ENCODE data around the gene NR5A1. TPM values are rescaled to one million over a fixed set of nuclear protein-coding genes. Genes with fewer than 3 reads are reported as not detected.

Gene NR5A1
- total RNA-seq, 1 experiment from 2014 or later = 0.64 TPM

DNA sequence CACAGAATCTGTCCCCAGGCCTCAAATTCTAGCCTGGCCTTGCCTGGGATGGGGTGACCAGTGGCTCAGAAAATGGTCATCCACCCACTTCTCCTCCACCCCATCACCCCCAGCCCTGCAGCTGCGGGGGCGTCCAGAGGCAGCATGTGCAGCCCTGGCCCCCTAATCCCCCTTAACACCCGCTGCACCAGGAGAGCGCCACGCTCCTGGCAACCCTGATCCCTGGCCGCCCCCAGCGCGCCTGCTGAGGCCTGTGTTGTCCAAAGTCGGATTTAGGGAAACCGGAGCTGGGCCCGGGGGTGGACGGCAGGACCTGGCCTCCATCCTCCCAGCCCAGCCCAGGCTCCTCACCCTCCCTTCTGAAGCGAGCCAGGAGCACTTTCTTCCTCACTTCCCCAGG, 22.0 kb downstream of the NR5A1 start:
- TF ChIP-seq, protein P1, sequence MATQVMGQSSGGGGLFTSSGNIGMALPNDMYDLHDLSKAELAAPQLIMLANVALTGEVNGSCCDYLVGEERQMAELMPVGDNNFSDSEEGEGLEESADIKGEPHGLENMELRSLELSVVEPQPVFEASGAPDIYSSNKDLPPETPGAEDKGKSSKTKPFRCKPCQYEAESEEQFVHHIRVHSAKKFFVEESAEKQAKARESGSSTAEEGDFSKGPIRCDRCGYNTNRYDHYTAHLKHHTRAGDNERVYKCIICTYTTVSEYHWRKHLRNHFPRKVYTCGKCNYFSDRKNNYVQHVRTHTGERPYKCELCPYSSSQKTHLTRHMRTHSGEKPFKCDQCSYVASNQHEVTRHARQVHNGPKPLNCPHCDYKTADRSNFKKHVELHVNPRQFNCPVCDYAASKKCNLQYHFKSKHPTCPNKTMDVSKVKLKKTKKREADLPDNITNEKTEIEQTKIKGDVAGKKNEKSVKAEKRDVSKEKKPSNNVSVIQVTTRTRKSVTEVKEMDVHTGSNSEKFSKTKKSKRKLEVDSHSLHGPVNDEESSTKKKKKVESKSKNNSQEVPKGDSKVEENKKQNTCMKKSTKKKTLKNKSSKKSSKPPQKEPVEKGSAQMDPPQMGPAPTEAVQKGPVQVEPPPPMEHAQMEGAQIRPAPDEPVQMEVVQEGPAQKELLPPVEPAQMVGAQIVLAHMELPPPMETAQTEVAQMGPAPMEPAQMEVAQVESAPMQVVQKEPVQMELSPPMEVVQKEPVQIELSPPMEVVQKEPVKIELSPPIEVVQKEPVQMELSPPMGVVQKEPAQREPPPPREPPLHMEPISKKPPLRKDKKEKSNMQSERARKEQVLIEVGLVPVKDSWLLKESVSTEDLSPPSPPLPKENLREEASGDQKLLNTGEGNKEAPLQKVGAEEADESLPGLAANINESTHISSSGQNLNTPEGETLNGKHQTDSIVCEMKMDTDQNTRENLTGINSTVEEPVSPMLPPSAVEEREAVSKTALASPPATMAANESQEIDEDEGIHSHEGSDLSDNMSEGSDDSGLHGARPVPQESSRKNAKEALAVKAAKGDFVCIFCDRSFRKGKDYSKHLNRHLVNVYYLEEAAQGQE (IDR thresholded peaks at IDR 0.05; ENCODE audit: low read depth) = no peak
- TF ChIP-seq EZH2 (IDR thresholded peaks at IDR 0.05) (no peak), SP1 (IDR thresholded peaks at IDR 0.05; ENCODE audit: low read depth) (no peak), EGR1 (IDR thresholded peaks at IDR 0.05; ENCODE audit: low read depth) (no peak)
- TF ChIP-seq, protein P2, sequence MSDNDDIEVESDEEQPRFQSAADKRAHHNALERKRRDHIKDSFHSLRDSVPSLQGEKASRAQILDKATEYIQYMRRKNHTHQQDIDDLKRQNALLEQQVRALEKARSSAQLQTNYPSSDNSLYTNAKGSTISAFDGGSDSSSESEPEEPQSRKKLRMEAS (IDR thresholded peaks at IDR 0.05) = no peak
- Histone ChIP-seq H3K27ac (ENCODE audit: low read depth, low read length) (no peak overlapping the region), H3K4me3 (replicated peaks in 1 of 2; ENCODE audit: low read depth in 1 of 2, low read length in 2 of 2) (no peak overlapping the region), H3K27me3 (ENCODE audit: insufficient read depth, low read length) (no peaks in the 10 kb centered on the region), H3K9me2 (ENCODE audit: insufficient read depth) (no peaks in the 10 kb centered on the region), H3K36me3 (ENCODE audit: control insufficient read depth in 1 of 2, insufficient read depth in 2 of 2, low read length in 2 of 2) (no peaks in the 10 kb centered on the region), H4K20me1 (ENCODE audit: insufficient read depth) (no peaks in the 10 kb centered on the region), H3K9me3 (ENCODE audit: control insufficient read depth in 1 of 2, insufficient read depth in 1 of 2, low read depth in 1 of 2, low read length in 2 of 2) (no peaks in the 10 kb centered on the region), H3K4me1 (ENCODE audit: control insufficient read depth in 1 of 2, insufficient read depth in 2 of 2, low read length in 2 of 2) (peaks cover 4 to 14% of the 10 kb centered on the region in 2 experiments; a peak in 3 of 4 replicates), H2AFZ (ENCODE audit: low read depth, low read length, poor library complexity, severe bottlenecking) (no peak overlapping the region), H3K79me2 (ENCODE audit: insufficient read depth, low read length) (no peaks in the 10 kb centered on the region), H3K9ac (ENCODE audit: low read length) (no peak overlapping the region), H3K4me2 (ENCODE audit: low read length) (no peak overlapping the region)
- ATAC-seq (no peak), DNase-seq (ENCODE audit: low read depth, low spot score) (no peak)
- RAD21 ChIA-PET (ENCODE audit: low non-redundant PET in 1 of 2, low total read pairs in 2 of 2, uncharacterized antibody in 2 of 2, unreplicated experiment in 2 of 2) = no interaction called here
- intact Hi-C loops (cut with micrococcal nuclease) = no loop called here
- no TSS peak for BruUV-seq (replicated peaks)
- POLR2A ChIA-PET = no interaction called here
- CTCF ChIA-PET = interaction anchor here (0.6 kb wide), 1 partner anchor 50 kb away, joined by 3 read pairs; no protein-coding TSS in a partner anchor

DNA sequence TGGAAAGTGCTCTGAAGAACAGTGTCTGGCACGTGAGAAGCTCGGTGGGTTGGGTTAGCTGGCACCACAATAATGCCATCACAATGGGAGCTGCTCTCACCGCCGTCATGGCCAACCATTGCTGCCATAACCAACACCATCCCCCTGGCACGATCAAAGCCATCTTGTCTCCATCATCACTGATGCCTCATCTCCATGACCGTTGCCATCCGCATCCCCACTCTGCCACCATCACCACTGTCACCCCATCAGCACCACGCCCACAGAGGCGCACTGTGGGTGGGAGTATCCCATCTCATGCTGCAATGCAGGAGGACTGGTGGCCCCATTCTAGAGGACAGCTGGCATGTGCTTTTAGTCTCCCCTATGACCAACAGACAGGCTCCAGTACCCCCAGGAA, 23.7 kb downstream of the NR5A1 start:
- H3K4me1 ChIP-seq (ENCODE audit: control insufficient read depth in 1 of 2, insufficient read depth in 2 of 2, low read length in 2 of 2) = peaks cover 4 to 17% of the 10 kb centered on the region in 2 experiments; a peak in 3 of 4 replicates
- H3K9me2 ChIP-seq (ENCODE audit: insufficient read depth) = no peaks in the 10 kb centered on the region
- no TSS peak for BruUV-seq (replicated peaks)
- no peaks in the 10 kb centered on the region for H3K27me3 ChIP-seq (ENCODE audit: insufficient read depth, low read length)
- no peak overlapping the region for H3K4me3 ChIP-seq (replicated peaks in 1 of 2; ENCODE audit: low read depth in 1 of 2, low read length in 2 of 2)
- no peak overlapping the region for H3K4me2 ChIP-seq (ENCODE audit: low read length)
- CTCF ChIA-PET = no interaction called here
- no peak overlapping the region for H2AFZ ChIP-seq (ENCODE audit: low read depth, low read length, poor library complexity, severe bottlenecking)
- no peak overlapping the region for H3K9ac ChIP-seq (ENCODE audit: low read length)
- intact Hi-C loops (cut with micrococcal nuclease) = no loop called here
- no peak for TF ChIP-seq SIN3A (IDR thresholded peaks at IDR 0.05; ENCODE audit: low read depth)
- TF ChIP-seq SRF (IDR thresholded peaks at IDR 0.05; ENCODE audit: low read depth) = no peak
- no peak for TF ChIP-seq POLR2AphosphoS5 (IDR thresholded peaks at IDR 0.05; ENCODE audit: low read depth, low read length)
- TF ChIP-seq POLR2A (IDR thresholded peaks at IDR 0.05; ENCODE audit: borderline replicate concordance, extremely low read depth, insufficient read depth, insufficient read length) = no peak
- no peak for TF ChIP-seq YY1 (IDR thresholded peaks at IDR 0.05; ENCODE audit: extremely low read depth, insufficient replicate concordance, low read depth, low read length)
- TF ChIP-seq EZH2phosphoT487 (IDR thresholded peaks at IDR 0.05; ENCODE audit: borderline replicate concordance) = no peak
- no peak overlapping the region for H3K27ac ChIP-seq (ENCODE audit: low read depth, low read length)
- H3K79me2 ChIP-seq (ENCODE audit: insufficient read depth, low read length) = no peaks in the 10 kb centered on the region
- H3K36me3 ChIP-seq (ENCODE audit: control insufficient read depth in 1 of 2, insufficient read depth in 2 of 2, low read length in 2 of 2) = no peaks in the 10 kb centered on the region
- no peak for DNase-seq (ENCODE audit: low read depth, low spot score)
- H4K20me1 ChIP-seq (ENCODE audit: insufficient read depth) = no peaks in the 10 kb centered on the region
- RAD21 ChIA-PET (ENCODE audit: low non-redundant PET in 1 of 2, low total read pairs in 2 of 2, uncharacterized antibody in 2 of 2, unreplicated experiment in 2 of 2) = interaction anchor here in 1 of 2 experiments (0.7 kb wide), 1 partner anchor 76 kb away, joined by 3 read pairs; no protein-coding TSS in a partner anchor
- ATAC-seq = no peak
- POLR2A ChIA-PET = no interaction called here
- H3K9me3 ChIP-seq (ENCODE audit: control insufficient read depth in 1 of 2, insufficient read depth in 1 of 2, low read depth in 1 of 2, low read length in 2 of 2) = no peaks in the 10 kb centered on the region

Measured in HCT116 (cell line).